GM12872 (cell line): ENCODE data around the gene PROZ.

Experiments
- TF ChIP-seq, protein P1 (sequence below): IDR thresholded peaks from 3 replicates; pipeline ENCODE4 v1.5.1; 2011; ENCODE audit warnings: low read depth, mild to moderate bottlenecking, low read length, moderate library complexity; ENCODE audit not compliant: insufficient read depth

The PROZ gene

DNA sequence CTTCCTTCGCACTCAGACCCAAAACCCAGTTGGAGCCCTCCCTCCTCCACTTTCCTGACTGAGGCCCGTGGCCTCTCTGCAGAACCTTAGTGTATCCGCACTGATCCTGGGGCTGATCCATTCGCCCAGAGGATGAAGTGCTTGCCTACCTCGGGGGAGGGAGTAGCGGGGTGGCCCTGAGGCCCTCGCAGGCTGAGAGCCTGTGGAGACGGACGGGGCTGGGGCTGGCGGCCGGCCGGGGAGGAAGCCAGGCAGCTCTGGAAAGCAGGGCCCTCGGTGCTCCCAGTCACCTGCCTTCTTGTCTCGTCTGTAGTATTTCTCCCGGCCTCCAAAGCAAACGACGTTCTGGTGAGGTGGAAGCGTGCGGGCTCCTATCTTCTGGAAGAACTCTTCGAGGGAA is 1.3 kb downstream of the PROZ start:
- TF ChIP-seq, protein P1, sequence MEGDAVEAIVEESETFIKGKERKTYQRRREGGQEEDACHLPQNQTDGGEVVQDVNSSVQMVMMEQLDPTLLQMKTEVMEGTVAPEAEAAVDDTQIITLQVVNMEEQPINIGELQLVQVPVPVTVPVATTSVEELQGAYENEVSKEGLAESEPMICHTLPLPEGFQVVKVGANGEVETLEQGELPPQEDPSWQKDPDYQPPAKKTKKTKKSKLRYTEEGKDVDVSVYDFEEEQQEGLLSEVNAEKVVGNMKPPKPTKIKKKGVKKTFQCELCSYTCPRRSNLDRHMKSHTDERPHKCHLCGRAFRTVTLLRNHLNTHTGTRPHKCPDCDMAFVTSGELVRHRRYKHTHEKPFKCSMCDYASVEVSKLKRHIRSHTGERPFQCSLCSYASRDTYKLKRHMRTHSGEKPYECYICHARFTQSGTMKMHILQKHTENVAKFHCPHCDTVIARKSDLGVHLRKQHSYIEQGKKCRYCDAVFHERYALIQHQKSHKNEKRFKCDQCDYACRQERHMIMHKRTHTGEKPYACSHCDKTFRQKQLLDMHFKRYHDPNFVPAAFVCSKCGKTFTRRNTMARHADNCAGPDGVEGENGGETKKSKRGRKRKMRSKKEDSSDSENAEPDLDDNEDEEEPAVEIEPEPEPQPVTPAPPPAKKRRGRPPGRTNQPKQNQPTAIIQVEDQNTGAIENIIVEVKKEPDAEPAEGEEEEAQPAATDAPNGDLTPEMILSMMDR: no peak

DNA sequence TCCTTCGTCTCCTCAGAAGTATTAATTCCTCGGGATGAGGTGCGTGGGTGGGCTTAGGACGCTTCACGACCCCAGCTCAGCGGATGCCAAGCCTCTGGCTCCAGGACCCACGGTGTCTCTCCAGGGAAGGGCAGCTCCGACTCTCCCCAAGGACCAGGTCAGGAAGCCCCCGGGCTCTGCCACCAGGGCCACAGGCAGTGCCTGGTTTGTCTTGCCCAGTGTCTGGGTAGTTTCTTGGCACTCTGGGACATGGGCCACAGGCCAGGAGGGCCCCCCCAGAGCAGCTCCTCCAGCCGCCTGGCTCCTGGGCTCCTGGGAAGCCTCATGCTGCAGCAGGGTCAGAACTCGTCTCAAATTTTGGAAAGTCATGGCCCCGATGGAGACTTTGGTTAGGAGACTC is 2.5 kb downstream of the PROZ start:
- TF ChIP-seq, protein P1: no peak

DNA sequence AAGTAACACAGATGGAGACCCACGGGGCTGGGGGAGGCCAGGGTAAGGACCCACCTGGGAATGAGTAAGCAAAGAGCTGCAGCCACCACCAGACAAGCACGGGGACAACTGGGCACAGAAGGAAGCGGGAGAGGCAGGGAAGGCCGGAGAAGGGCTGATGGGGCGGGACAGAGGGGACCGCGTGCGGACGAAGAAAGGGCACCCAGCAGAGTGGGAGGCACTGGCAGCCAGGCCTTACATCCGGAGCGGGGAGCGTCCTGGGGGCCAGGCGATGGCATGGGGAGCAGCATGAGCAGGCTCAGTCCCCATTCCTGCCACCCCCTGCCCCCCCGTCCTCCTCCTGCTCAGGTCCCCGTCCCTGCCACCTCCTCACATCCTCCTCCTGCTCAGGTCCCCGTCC is 3.0 kb downstream of the PROZ start:
- TF ChIP-seq, protein P1: no peak

DNA sequence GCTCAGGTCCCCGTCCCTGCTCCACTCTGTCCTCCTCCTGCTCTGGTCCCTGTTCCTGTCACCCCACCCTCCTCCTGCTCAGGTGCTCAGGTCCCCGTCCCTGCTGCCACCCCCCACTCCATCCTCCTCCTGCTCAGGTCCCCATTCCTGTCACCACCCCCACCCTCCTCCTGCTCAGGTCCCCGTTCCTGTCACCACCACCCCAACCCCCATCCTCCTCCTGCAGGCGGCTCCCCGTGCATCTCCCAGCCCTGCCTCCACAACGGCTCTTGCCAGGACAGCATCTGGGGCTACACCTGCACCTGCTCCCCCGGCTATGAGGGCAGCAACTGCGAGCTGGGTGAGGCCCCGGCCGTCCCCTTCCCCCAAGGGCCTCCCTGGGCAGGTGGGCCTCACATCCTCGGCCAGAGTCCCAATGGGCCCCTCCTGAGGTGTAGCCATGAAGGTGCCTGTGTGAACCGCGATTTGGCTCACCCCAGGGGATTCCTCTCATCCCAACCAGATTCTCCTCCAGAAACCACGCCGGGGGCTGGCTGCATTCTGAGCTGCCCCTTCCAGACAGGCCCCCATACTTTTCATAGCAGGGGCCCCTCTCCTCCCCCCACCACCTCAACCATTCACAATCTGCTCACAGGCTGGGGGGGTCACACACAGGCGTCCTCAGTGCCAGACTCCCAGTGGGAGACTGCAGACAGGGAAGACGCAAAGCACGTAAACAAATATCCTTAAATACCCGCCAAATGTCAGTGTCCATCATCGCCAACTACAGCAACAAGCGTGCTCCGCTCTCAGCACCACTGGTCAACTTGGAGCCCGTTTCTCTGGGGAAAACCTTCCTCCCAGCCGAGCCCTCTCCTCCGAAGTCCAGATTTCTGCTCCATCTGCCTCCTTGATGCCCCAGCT is 4.6 kb downstream of the PROZ start:
- TF ChIP-seq, protein P1: no peak

DNA sequence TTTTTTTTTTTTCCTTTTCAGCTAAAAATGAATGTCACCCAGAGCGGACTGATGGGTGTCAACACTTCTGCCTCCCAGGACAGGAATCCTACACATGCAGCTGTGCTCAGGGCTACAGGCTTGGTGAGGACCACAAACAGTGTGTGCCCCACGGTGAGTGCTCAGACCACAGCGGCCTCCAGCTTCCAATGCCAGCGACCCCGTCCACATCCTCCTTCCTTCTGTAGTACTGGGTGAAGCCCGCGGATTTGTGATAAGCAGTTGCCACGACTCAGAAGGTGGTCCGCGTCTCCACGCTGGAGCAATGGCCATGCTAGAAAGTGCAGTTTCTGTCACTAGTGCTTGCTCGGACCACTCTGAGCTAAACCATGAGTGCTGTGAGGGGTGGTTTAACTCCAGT is 6.0 kb downstream of the PROZ start:
- TF ChIP-seq, protein P1: no peak

DNA sequence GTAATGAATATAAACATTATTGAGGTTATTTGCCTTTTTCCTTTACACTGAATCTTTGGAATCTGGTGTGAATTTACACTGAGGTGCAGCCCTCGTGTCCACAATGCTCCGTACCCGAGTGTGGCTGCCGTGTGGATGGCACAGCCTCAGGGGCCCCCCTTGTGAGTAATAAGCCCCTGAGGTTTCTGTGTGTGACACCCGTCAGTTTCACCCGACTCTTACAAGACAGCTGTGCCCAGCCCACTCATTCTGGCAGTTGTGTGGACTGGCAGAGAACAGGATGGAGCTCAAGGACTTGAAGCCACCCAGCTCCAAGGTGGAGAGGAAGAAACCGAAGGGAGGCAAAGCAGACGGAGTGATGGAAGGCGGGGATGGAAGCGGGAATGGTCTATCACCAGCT is 7.8 kb downstream of the PROZ start:
- TF ChIP-seq, protein P1: no peak

DNA sequence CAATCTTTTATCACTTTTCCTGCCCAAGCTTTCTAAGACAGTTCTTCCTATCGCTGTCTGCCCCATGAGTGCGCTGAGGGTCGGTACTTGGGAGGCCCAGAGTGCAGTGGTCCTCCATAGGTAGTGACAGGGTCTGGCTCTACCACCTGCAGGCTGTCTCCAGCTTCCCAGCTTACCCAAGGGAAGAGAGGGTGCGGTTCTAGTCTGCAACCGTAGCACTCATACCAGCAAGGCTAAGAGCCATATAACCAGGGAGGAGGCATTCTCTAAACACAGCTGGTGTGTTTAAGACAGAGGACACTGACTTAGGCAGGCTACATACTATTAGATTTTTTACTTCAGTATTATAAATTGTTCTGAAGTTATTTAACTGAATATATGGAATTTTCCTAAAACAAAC is 8.2 kb downstream of the PROZ start:
- TF ChIP-seq, protein P1: no peak
